Right lobe of liver (tissue), 6 donors: ENCODE measurements around the gene XDH. TPM values are rescaled to one million over a fixed set of nuclear protein-coding genes. Genes with fewer than 3 reads are reported as not detected.

ENCODE experiments used
- ATAC-seq, 4 donors: fragments of 200-7000 bp; cut with Tn5 transposase; one replicate each; pipeline ENCODE4 v1.9.1; 2020; ENCODE audit warnings: mild to moderate bottlenecking in 4 of 4, moderate library complexity in 4 of 4
- DNase-seq, 3 donors: peaks; one replicate each; pipeline ENCODE4 v3.0.0-alpha.2; 2020
- H3K27ac ChIP-seq, 3 donors: fragments of 200-600 bp; one replicate each; pipeline ENCODE4 v1.8.0; 2022
- H3K27me3 ChIP-seq, 2 donors: fragments of 200-600 bp; one replicate each; pipeline ENCODE4 v1.8.0; 2022
- H3K36me3 ChIP-seq, 4 donors: fragments of 200-600 bp; sonication (generic) in 1 of 4; one replicate each; pipeline versions ENCODE4 v1.5.1 to v1.8.0; 2017 to 2022; ENCODE audit warnings: control low read depth in 1 of 4
- H3K4me1 ChIP-seq, 4 donors: fragments of 200-600 bp; sonication (generic) in 1 of 4; one replicate each; pipeline versions ENCODE4 v1.5.1 to v1.8.0; 2017 to 2022; ENCODE audit warnings: control low read depth in 1 of 4
- H3K4me3 ChIP-seq, 3 donors: fragments of 200-600 bp; one replicate each; pipeline ENCODE4 v1.8.0; 2022
- H3K9me3 ChIP-seq, 4 donors: fragments of 200-600 bp; sonication (generic) in 1 of 4; one replicate each; pipeline versions ENCODE4 v1.5.1 to v1.8.0; 2017 to 2022; ENCODE audit warnings: control low read depth in 1 of 4
- POLR2A ChIP-seq: fragments of 450-650 bp; IDR thresholded peaks from one replicate; pipeline ENCODE4 v1.6.1; 2017; ENCODE audit warnings: antibody characterized with exemption, mild to moderate bottlenecking
- WGBS: methylation state at CpG from one replicate; pipeline ENCODE4 v1.1.6; 2018; ENCODE audit warnings: low coverage, low lambda C conversion rate; ENCODE audit not compliant: insufficient coverage; ENCODE audit errors: missing lambda C conversion rate; 5-methylcytosine and 5-hydroxymethylcytosine counted together
- intact Hi-C, 2 donors: fragments of 100-400 bp; cut with DNase I; formaldehyde crosslinking; loops; one replicate each; pipeline versions ENCODE4 v1.11.2 to v1.14.1; 2022
- total RNA-seq, 6 experiments: library from RNA; depleted of rRNA in 2 of 6; stranded (reverse); fragments of >200 nt in 2 of 6; fragmentation: NEBNext Ultra II Directional in 3 of 6; extraction: Animal tissue kit (Norgen Biotek cat#: 25700) in 3 of 6; gene quantifications; one replicate each; pipeline versions ENCODE4 v1.1.0 to v1.2.4, GENCODE V29; 2016 to 2023
- TF ChIP-seq, protein P1 (sequence below), 4 donors: fragments of 200-600 bp in 3 of 4; fragments of 450-650 bp in 1 of 4; IDR thresholded peaks; one replicate each; pipeline versions ENCODE4 v1.5.1 to v1.8.0; 2016 to 2022; ENCODE audit warnings: antibody characterized with exemption in 4 of 4, mild to moderate bottlenecking in 2 of 4
- donor health status: DM: no; HTN: yes; CAD: no.
- donor health status: DM: no; HTN: no; CAD: no.
- donor health status: DM: no; HTN: no; CAD: no.
- donor health status: DM: no; HTN: yes; CAD: no.
- donor health status: DM: no; HTN: yes; CAD: no.

XDH gene
- total RNA-seq, 6 experiments from 2014 or later: 26.7 to 62.0 (median 37.8) TPM

DNA sequence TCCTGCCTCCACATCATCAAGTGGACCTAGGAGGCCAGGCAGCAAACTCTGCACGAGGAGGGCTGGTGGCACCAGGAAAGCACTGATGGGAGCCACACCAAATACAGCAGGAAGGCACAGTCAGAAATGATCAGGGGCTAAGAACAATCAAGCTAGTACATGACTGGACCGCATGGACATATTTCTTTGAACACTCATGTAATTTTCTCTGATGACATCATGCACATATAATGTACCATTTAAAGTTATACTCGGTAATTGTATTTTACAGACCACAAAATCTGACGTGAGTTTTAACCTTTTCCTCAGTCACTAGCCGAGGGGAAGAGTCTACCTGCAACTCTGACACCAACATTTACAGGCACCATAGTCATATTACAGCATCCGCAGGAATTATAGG lies 76.7 kb downstream of the XDH start:
- H3K27ac ChIP-seq: no peak overlapping the region
- H3K4me1 ChIP-seq: no peaks in the 10 kb centered on the region
- no peaks in the 10 kb centered on the region for H3K27me3 ChIP-seq
- H3K9me3 ChIP-seq: no peaks in the 10 kb centered on the region
- DNase-seq: no peak
- peaks cover 0 to 22% (median 9%) of the 10 kb centered on the region in 4 donors for H3K36me3 ChIP-seq
- no peak overlapping the region for H3K4me3 ChIP-seq
- no peak for ATAC-seq
- intact Hi-C loops: loop anchor here in 1 of 2 donors (10.0 kb wide), 1 partner anchor 613 kb away; no protein-coding TSS in a partner anchor
- WGBS: 89% methylated on average over 5 of the region's 6 CpGs
- TF ChIP-seq, protein P1, sequence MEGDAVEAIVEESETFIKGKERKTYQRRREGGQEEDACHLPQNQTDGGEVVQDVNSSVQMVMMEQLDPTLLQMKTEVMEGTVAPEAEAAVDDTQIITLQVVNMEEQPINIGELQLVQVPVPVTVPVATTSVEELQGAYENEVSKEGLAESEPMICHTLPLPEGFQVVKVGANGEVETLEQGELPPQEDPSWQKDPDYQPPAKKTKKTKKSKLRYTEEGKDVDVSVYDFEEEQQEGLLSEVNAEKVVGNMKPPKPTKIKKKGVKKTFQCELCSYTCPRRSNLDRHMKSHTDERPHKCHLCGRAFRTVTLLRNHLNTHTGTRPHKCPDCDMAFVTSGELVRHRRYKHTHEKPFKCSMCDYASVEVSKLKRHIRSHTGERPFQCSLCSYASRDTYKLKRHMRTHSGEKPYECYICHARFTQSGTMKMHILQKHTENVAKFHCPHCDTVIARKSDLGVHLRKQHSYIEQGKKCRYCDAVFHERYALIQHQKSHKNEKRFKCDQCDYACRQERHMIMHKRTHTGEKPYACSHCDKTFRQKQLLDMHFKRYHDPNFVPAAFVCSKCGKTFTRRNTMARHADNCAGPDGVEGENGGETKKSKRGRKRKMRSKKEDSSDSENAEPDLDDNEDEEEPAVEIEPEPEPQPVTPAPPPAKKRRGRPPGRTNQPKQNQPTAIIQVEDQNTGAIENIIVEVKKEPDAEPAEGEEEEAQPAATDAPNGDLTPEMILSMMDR (IDR thresholded peaks at IDR 0.05): no peak
- no peak for TF ChIP-seq POLR2A

GRCh38 chr2:31337197-31337596 lies 77.3 kb downstream of the XDH start:
- Histone ChIP-seq H3K4me3 (no peak overlapping the region), H3K9me3 (no peaks in the 10 kb centered on the region), H3K4me1 (no peaks in the 10 kb centered on the region), H3K27me3 (no peaks in the 10 kb centered on the region), H3K27ac (no peak overlapping the region), H3K36me3 (peaks cover 0 to 22% (median 8%) of the 10 kb centered on the region in 4 donors)
- 75% methylated on average over 2 of the region's 3 CpGs for WGBS
- no peak for ATAC-seq
- intact Hi-C loops: loop anchor here in 1 of 2 donors (10.0 kb wide), 1 partner anchor 612 kb away; no protein-coding TSS in a partner anchor
- TF ChIP-seq, protein P1 (IDR thresholded peaks at IDR 0.05): no peak
- TF ChIP-seq POLR2A: no peak
- DNase-seq: no peak

DNA sequence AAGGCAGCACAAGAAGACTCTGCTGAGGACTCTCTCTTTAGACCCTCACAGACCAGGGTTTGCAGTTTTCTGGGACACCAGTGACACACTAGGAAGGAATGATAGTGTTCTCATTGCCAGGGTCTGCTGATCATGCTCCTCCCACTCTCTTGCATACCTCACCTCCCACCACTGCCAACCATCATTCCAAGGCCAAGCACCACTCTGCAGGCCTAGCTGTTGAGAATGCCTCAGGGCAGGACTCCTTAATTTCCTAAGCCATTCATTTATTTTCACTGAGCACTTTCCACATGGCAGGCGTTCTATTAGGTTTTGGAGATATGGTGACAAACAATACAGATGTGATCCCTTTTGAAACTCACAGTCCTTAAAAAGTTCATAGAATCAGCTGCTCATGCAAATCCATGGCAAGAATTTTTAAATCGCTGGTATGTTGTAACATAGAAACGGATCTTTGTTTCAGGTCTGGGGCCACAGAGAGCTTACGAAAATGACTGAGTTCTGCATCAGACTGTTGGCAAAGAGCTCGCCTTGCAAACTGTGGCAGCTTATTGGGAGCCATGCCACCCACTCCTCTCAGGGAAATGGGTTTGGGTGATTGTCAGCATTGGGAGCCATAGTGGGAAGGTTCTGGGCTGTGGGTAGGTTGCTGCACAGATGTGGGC lies 78.5 kb downstream of the XDH start:
- Histone ChIP-seq H3K4me1 (no peaks in the 10 kb centered on the region), H3K27me3 (no peaks in the 10 kb centered on the region), H3K27ac (no peak overlapping the region), H3K4me3 (no peak overlapping the region), H3K9me3 (no peaks in the 10 kb centered on the region), H3K36me3 (peaks cover 0 to 11% (median 4%) of the 10 kb centered on the region in 4 donors)
- intact Hi-C loops: loop anchor here in 1 of 2 donors (10.0 kb wide), 1 partner anchor 611 kb away; no protein-coding TSS in a partner anchor
- 87% methylated on average over 5 of the region's 5 CpGs for WGBS
- TF ChIP-seq POLR2A: no peak
- TF ChIP-seq, protein P1 (IDR thresholded peaks at IDR 0.05): no peak
- DNase-seq: no peak
- ATAC-seq: no peak

- Histone ChIP-seq H3K36me3 (peaks cover 0 to 3% (median 1%) of the 10 kb centered on the region in 4 donors), H3K27ac (no peak overlapping the region), H3K4me3 (no peak overlapping the region), H3K9me3 (no peaks in the 10 kb centered on the region), H3K27me3 (no peaks in the 10 kb centered on the region), H3K4me1 (no peaks in the 10 kb centered on the region)
- DNase-seq: no peak
- 76% methylated on average over 5 of the region's 5 CpGs for WGBS
- TF ChIP-seq, protein P1 (IDR thresholded peaks at IDR 0.05): no peak
- no peak for TF ChIP-seq POLR2A
- ATAC-seq: no peak
- intact Hi-C loops: loop anchor here in 1 of 2 donors (10.0 kb wide), 1 partner anchor 610 kb away; no protein-coding TSS in a partner anchor
Measured at GRCh38 chr2:31334311-31335026, 80.1 kb downstream of the XDH start.
